ENCODE data around the gene NOL3.

Gene NOL3

DNA sequence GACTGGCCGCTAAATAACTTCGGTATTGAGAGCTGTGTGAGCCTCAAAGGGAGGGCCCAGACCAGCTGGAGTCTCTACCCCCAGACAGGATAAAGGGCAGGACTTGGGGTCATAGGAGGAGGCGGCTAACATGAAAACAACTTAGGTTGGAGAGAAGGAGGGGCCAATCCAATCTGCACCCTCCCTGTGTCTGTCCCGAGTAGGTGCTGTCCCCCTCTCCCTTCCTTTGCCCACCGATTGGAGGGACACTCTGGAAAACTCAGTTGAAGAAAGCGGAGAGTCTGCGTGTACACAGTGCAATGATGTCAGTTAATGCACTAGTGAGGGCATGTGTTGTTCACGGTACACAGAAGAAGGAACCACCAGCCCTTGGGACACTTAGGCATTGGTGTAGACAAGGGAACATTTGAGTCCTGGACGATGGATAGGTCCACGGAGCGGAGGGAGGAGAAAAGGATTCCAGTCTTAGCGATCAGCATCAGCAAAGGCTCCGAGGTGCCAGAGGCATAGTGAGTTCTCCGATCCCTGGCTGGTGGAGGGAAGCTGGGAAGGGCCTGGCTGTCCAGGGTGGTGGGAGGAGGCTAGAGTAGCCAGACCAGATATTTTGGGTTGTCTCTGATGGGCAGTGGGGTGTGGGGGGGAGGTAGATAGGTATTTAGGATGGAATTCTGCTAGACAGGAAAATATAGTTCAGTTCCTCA lies 761 bp downstream of the NOL3 start:
- H3K4me1 ChIP-seq (ENCODE audit: control insufficient read depth, insufficient read depth, low read length), result peaks cover 65% of the 10 kb centered on the region
- no peaks in the 10 kb centered on the region for H3K9me3 ChIP-seq (ENCODE audit: control insufficient read depth in 2 of 2, low read length in 2 of 2)
- peaks cover 0 to 3% of the 10 kb centered on the region in 2 donors for H3K27me3 ChIP-seq (ENCODE audit: control insufficient read depth in 1 of 2, insufficient read depth in 2 of 2, low read length in 2 of 2)
- peaks cover 0 to 5% of the 10 kb centered on the region in 2 donors for H3K36me3 ChIP-seq (ENCODE audit: control insufficient read depth in 2 of 2, insufficient read depth in 2 of 2, low read length in 2 of 2)
- peak overlapping the region; percentile 55 to 78 for H3K4me3 ChIP-seq (ENCODE audit: low read length in 2 of 2)
- H3K9ac ChIP-seq (ENCODE audit: low read length in 2 of 2), result peak overlapping the region; percentile 74 to 87
- peak overlapping the region; percentile 97 for H3K27ac ChIP-seq (ENCODE audit: low read length)

DNA sequence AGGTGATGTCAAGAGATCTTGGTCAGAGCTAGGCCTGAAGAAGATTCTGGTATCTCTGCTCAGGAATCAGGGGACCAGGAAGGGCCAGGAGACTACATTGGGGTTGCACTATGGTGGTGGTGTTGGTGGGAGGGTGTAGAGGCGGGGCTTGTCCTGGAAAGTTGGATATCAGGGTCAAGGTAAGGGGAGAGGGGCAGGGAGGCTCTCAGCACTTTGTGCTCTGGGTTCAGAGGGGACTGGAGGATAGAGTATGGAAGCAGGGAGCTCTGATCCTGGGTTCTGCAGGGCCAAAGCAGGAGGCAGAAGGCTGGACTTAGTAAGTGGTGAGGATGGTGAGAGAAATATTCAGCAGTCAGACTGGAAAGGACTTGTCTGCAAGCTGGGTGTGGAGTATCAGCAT lies 3.0 kb downstream of the NOL3 start:
- Histone ChIP-seq H3K4me1 (ENCODE audit: control insufficient read depth, insufficient read depth, low read length) (peaks cover 74% of the 10 kb centered on the region), H3K27me3 (ENCODE audit: control insufficient read depth in 1 of 2, insufficient read depth in 2 of 2, low read length in 2 of 2) (no peaks in the 10 kb centered on the region), H3K36me3 (ENCODE audit: control insufficient read depth in 2 of 2, insufficient read depth in 2 of 2, low read length in 2 of 2) (peaks cover 0 to 2% of the 10 kb centered on the region in 2 donors), H3K9ac (ENCODE audit: low read length in 2 of 2) (peak overlapping the region; percentile 53 to 88), H3K9me3 (ENCODE audit: control insufficient read depth in 2 of 2, low read length in 2 of 2) (no peaks in the 10 kb centered on the region), H3K27ac (ENCODE audit: low read length) (peak overlapping the region; percentile 96), H3K4me3 (ENCODE audit: low read length in 2 of 2) (peak overlapping the region; percentile 57 to 76)

DNA sequence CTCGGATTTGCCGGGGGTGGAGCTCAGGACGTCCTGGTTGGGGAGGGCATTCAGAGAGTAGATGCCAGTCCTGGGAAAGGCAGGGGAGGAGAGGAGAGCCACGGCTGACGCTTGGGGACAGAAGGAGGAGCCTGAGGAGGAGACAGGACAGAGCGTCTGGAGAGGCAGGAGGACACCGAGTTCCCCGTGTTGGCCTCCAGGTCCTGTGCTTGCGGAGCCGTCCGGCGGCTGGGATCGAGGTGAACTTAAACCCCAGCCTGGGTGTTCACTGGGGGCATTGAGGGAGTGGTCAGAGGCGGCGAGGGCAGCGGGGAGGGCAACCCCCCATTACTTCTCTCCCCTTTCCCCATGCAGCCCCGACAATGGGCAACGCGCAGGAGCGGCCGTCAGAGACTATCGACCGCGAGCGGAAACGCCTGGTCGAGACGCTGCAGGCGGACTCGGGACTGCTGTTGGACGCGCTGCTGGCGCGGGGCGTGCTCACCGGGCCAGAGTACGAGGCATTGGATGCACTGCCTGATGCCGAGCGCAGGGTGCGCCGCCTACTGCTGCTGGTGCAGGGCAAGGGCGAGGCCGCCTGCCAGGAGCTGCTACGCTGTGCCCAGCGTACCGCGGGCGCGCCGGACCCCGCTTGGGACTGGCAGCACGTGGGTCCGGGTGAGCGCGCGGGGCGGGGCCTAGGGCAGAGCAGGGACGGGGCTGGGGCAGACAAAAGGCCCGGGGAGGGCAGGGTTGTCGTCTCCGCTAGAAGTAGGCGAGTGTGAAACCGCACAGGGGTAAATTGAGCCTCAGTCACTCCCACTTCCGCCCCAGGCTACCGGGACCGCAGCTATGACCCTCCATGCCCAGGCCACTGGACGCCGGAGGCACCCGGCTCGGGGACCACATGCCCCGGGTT lies 3.7 kb downstream of the NOL3 start:
- H3K4me1 ChIP-seq (ENCODE audit: control insufficient read depth, insufficient read depth, low read length), result peaks cover 75% of the 10 kb centered on the region
- H3K36me3 ChIP-seq (ENCODE audit: control insufficient read depth in 2 of 2, insufficient read depth in 2 of 2, low read length in 2 of 2), result peaks cover 0 to 2% of the 10 kb centered on the region in 2 donors
- H3K27ac ChIP-seq (ENCODE audit: low read length), result peak overlapping the region; percentile 96
- peak overlapping the region; percentile 57 to 76 for H3K4me3 ChIP-seq (ENCODE audit: low read length in 2 of 2)
- no peaks in the 10 kb centered on the region for H3K27me3 ChIP-seq (ENCODE audit: control insufficient read depth in 1 of 2, insufficient read depth in 2 of 2, low read length in 2 of 2)
- no peaks in the 10 kb centered on the region for H3K9me3 ChIP-seq (ENCODE audit: control insufficient read depth in 2 of 2, low read length in 2 of 2)
- peak overlapping the region; percentile 53 to 88 for H3K9ac ChIP-seq (ENCODE audit: low read length in 2 of 2)

DNA sequence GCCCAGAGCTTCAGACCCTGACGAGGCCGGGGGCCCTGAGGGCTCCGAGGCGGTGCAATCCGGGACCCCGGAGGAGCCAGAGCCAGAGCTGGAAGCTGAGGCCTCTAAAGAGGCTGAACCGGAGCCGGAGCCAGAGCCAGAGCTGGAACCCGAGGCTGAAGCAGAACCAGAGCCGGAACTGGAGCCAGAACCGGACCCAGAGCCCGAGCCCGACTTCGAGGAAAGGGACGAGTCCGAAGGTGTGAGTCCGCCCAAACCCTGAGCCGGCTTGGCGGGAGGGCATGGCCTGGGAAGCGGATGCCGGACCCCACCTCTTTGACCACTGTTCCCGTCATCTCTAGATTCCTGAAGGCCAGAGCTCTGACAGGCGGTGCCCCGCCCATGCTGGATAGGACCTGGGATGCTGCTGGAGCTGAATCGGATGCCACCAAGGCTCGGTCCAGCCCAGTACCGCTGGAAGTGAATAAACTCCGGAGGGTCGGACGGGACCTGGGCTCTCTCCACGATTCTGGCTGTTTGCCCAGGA lies 4.4 kb downstream of the NOL3 start:
- no peaks in the 10 kb centered on the region for H3K9me3 ChIP-seq (ENCODE audit: control insufficient read depth in 2 of 2, low read length in 2 of 2)
- H3K27ac ChIP-seq (ENCODE audit: low read length), result peak overlapping the region; percentile 96
- H3K27me3 ChIP-seq (ENCODE audit: control insufficient read depth in 1 of 2, insufficient read depth in 2 of 2, low read length in 2 of 2), result no peaks in the 10 kb centered on the region
- H3K36me3 ChIP-seq (ENCODE audit: control insufficient read depth in 2 of 2, insufficient read depth in 2 of 2, low read length in 2 of 2), result peaks cover 0 to 2% of the 10 kb centered on the region in 2 donors
- H3K4me3 ChIP-seq (ENCODE audit: low read length in 2 of 2), result peak overlapping the region; percentile 57 to 76
- H3K9ac ChIP-seq (ENCODE audit: low read length in 2 of 2), result peak overlapping the region; percentile 46 to 73
- H3K4me1 ChIP-seq (ENCODE audit: control insufficient read depth, insufficient read depth, low read length), result peaks cover 68% of the 10 kb centered on the region

DNA sequence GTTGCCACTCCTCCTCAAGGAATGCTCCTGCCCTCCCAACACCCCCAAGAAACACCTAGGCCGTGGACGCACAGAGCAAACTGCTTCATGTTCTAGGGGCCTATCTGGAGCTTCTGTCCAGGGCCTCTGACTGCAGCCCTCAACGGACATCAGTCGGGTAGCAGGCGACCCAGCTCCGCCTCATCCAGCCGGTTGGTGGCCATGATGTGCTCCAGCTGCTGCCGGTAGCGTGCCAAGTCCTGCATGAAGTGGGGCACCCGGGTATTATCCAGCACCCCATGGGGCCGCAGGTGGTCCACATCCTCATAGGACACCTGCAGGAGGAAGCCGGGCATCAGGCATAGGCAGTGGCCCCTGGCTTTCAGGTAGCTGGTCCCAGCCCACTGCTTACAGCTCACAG lies 6.3 kb downstream of the NOL3 start:
- Histone ChIP-seq H3K27me3 (ENCODE audit: control insufficient read depth in 1 of 2, insufficient read depth in 2 of 2, low read length in 2 of 2) (no peaks in the 10 kb centered on the region), H3K9me3 (ENCODE audit: control insufficient read depth in 2 of 2, low read length in 2 of 2) (no peaks in the 10 kb centered on the region), H3K27ac (ENCODE audit: low read length) (no peak overlapping the region), H3K9ac (ENCODE audit: low read length in 2 of 2) (no peak overlapping the region), H3K36me3 (ENCODE audit: control insufficient read depth in 2 of 2, insufficient read depth in 2 of 2, low read length in 2 of 2) (peaks cover 0 to 2% of the 10 kb centered on the region in 2 donors), H3K4me3 (ENCODE audit: low read length in 2 of 2) (no peak overlapping the region), H3K4me1 (ENCODE audit: control insufficient read depth, insufficient read depth, low read length) (peaks cover 57% of the 10 kb centered on the region)

DNA sequence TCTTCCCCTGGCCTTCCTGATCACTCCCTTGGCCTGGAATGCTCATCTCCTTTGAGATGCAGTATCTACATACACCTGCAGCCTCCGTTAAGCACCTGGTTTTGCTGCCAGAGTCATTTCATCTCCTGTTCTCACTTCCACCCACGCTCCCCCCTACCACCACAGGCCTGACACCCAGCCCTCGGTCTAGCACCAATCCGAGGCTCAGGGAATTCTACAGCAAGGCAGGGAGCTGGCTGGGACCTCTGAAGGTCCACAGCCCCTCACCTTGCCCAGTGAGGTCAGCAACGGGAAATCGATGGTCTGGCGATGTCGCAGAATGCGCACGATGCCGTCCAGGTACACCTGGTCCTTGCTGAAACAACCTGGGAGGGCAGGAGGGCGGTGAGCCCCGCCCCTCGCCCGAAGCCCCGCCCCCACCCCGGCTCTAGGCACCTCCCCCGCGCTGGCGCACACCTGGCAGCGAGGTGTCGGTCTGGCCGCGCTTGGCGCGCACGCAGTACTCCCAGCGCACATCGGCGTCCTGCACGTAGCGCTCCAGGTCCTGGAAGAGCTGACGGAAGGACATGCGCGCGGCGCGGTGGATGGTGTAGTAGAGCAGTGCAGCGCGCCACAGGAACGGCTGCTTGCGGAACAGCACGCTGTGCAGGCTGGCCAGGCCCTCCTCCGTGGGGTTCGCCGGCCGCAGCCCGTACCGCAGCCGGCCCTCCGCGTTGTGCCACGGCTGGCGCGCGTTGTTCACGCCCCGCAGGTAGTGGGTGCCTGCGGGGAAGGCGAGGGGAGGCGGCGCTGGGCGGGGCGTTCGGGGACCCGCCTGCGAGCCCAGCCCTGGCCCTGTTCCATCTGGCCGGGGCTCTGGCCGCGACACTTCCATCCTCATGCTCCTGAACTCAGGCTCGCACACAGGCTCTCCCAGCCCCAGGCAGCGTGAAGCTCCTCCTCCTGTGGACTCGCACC lies 7.7 kb downstream of the NOL3 start:
- Histone ChIP-seq H3K9ac (ENCODE audit: low read length in 2 of 2) (no peak overlapping the region), H3K27me3 (ENCODE audit: control insufficient read depth in 1 of 2, insufficient read depth in 2 of 2, low read length in 2 of 2) (no peaks in the 10 kb centered on the region), H3K4me1 (ENCODE audit: control insufficient read depth, insufficient read depth, low read length) (peaks cover 63% of the 10 kb centered on the region)

DNA sequence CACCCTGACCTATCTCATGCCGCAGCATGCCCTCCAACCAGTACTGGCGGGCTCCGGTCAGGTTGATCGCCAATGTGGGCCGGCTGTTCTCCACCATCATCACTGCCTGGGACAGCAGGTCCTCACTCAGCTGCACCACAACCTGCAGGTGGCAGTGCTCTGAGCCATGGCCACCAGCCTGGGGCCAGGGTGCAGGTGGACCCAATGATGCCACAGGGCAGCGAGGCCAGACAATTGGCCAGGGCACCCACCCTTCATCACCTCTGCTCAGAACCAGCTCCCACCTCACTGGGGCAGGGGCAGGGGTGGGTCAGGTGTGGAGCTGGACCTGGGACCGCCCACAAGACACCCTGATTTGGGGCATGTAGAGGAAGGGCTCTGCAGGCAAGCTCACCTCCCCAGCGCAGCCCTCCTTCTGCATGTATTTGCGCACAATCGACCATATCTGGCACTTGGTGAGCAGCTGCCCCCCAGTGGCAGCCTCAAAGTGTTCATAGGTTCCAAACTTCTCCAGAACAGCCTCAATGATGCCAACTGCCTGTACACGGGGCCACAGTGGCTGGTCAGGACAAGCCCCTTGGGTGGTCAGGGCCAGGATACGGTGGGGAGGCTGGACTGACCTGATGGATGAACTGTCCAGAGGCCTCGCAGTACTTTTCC lies 9.2 kb downstream of the NOL3 start:
- Histone ChIP-seq H3K9ac (ENCODE audit: low read length in 2 of 2) (no peak overlapping the region), H3K27ac (ENCODE audit: low read length) (no peak overlapping the region), H3K4me1 (ENCODE audit: control insufficient read depth, insufficient read depth, low read length) (peaks cover 57% of the 10 kb centered on the region), H3K36me3 (ENCODE audit: control insufficient read depth in 2 of 2, insufficient read depth in 2 of 2, low read length in 2 of 2) (peaks cover 0 to 2% of the 10 kb centered on the region in 2 donors), H3K9me3 (ENCODE audit: control insufficient read depth in 2 of 2, low read length in 2 of 2) (no peaks in the 10 kb centered on the region), H3K4me3 (ENCODE audit: low read length in 2 of 2) (no peak overlapping the region), H3K27me3 (ENCODE audit: control insufficient read depth in 1 of 2, insufficient read depth in 2 of 2, low read length in 2 of 2) (no peaks in the 10 kb centered on the region)

More for the DNA sequence above, 7.7 kb downstream of the NOL3 start:
- Histone ChIP-seq H3K36me3 (ENCODE audit: control insufficient read depth in 2 of 2, insufficient read depth in 2 of 2, low read length in 2 of 2) (peaks cover 0 to 2% of the 10 kb centered on the region in 2 donors), H3K27ac (ENCODE audit: low read length) (no peak overlapping the region), H3K9me3 (ENCODE audit: control insufficient read depth in 2 of 2, low read length in 2 of 2) (no peaks in the 10 kb centered on the region), H3K4me3 (ENCODE audit: low read length in 2 of 2) (peak overlapping the region; percentile 50 to 71)

DNA sequence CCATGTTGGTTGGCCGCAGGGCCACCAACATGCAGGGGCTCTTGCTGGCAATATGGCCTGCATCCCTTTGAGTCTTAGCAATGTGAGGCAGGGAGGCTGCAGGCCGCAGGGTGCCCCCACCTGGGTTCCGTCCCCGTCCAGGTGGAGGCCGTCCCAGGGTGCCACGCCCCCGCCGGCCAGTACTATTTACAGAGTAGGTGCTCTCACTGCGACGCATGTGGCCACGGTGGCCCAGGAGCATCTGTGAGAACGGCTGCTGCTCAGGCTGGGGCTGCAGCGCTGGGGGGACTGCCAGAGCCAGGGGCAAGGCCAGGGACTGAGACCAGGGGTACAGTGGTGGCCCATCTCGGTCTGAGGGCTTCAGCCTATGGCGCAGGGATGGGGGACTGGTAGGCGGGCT lies 9.8 kb downstream of the NOL3 start:
- Histone ChIP-seq H3K9ac (ENCODE audit: low read length in 2 of 2) (no peak overlapping the region), H3K9me3 (ENCODE audit: control insufficient read depth in 2 of 2, low read length in 2 of 2) (no peaks in the 10 kb centered on the region), H3K4me1 (ENCODE audit: control insufficient read depth, insufficient read depth, low read length) (peaks cover 57% of the 10 kb centered on the region), H3K4me3 (ENCODE audit: low read length in 2 of 2) (no peak overlapping the region), H3K27me3 (ENCODE audit: control insufficient read depth in 1 of 2, insufficient read depth in 2 of 2, low read length in 2 of 2) (no peaks in the 10 kb centered on the region), H3K27ac (ENCODE audit: low read length) (no peak overlapping the region), H3K36me3 (ENCODE audit: control insufficient read depth in 2 of 2, insufficient read depth in 2 of 2, low read length in 2 of 2) (peaks cover 0 to 2% of the 10 kb centered on the region in 2 donors)

DNA sequence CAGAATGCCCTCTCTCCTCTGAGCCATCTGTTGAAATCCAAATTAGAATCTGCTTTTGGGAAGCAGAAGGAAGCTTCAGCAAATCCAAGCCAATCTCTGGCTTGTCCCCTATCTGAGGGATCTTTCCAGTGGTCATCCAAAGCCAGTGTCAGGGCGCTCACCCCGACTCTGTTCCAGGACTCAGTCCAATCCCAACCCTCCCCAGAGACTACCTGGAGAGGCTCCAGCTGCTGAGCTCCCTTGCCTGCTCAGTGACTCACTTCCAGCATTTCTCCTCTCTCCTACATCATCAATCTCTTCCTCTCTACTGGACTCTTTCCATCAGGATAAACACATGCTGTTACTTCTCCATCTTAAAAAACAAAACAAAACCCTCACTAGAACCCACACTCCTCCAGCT lies 11.0 kb downstream of the NOL3 start:
- Histone ChIP-seq H3K9me3 (ENCODE audit: control insufficient read depth in 2 of 2, low read length in 2 of 2) (no peaks in the 10 kb centered on the region), H3K9ac (ENCODE audit: low read length in 2 of 2) (no peak overlapping the region), H3K27me3 (ENCODE audit: control insufficient read depth in 1 of 2, insufficient read depth in 2 of 2, low read length in 2 of 2) (no peaks in the 10 kb centered on the region), H3K36me3 (ENCODE audit: control insufficient read depth in 2 of 2, insufficient read depth in 2 of 2, low read length in 2 of 2) (no peaks in the 10 kb centered on the region), H3K4me1 (ENCODE audit: control insufficient read depth, insufficient read depth, low read length) (peaks cover 56% of the 10 kb centered on the region), H3K27ac (ENCODE audit: low read length) (peak overlapping the region; percentile 46), H3K4me3 (ENCODE audit: low read length in 2 of 2) (no peak overlapping the region)

Measured in stomach smooth muscle (tissue), 2 donors.